PC-3 (cell line): Measurements from ENCODE around the gene LAMA5. TPM values are rescaled to one million over a fixed set of nuclear protein-coding genes. Genes with fewer than 3 reads are reported as not detected.

Experiments used
- ATAC-seq: fragments of 200-7000 bp; cut with Tn5 transposase; 2 replicates; pipeline ENCODE4 v1.9.1; 2020; ENCODE audit warnings: mild to moderate bottlenecking, moderate library complexity
- BruUV-seq: library from RNA; stranded (reverse); fragments of 400-500 nt; replicated peaks from 2 replicates; lab custom pipeline; 2021; lab: Mats Ljungman, UMichigan
- CTCF ChIA-PET: fragments of 300-600 bp; sonication (Branson Sonifier 250); formaldehyde crosslinking; loops from one replicate; lab custom pipeline; 2022; ENCODE audit warnings: antibody characterized with exemption; lab: Charles Lee
- POLR2A ChIA-PET: fragments of 300-600 bp; sonication (Branson Sonifier 250); formaldehyde crosslinking; loops from one replicate; lab custom pipeline; 2022; ENCODE audit warnings: antibody characterized with exemption; ENCODE audit not compliant: unreplicated experiment; lab: Charles Lee
- DNase-seq: peaks from one replicate; pipeline ENCODE4 v3.0.0-alpha.2; 2015
- H2AFZ ChIP-seq: fragments of 300-600 bp; sonication (generic); 2 replicates; pipeline ENCODE4 v1.6.0; 2016; ENCODE audit warnings: antibody characterized with exemption, low read length
- H3F3A ChIP-seq: fragments of 300-600 bp; sonication (generic); one replicate; pipeline ENCODE4 v1.6.0; 2017; ENCODE audit warnings: antibody characterized with exemption, low read length, control low read depth, mild to moderate bottlenecking; ENCODE audit not compliant: unreplicated experiment
- H3K27ac ChIP-seq: fragments of 300-600 bp; sonication (generic); 2 replicates; pipeline ENCODE4 v1.5.1; 2016; ENCODE audit warnings: mild to moderate bottlenecking, low read length
- H3K27me3 ChIP-seq: fragments of 300-600 bp; sonication (generic); 2 replicates; pipeline ENCODE4 v1.6.1; 2016; ENCODE audit warnings: low read length, mixed read lengths
- H3K36me3 ChIP-seq: fragments of 300-600 bp; sonication (generic); 2 replicates; pipeline ENCODE4 v1.6.1; 2016; ENCODE audit warnings: low read depth, mixed run types, low read length, mixed read lengths
- H3K4me1 ChIP-seq: fragments of 300-600 bp; sonication (generic); 2 replicates; pipeline ENCODE4 v1.5.1; 2016; ENCODE audit warnings: low read length; ENCODE audit not compliant: insufficient read depth
- H3K4me2 ChIP-seq: fragments of 300-600 bp; sonication (generic); 2 replicates; pipeline ENCODE4 v1.6.0; 2016; ENCODE audit warnings: low read length
- H3K4me3 ChIP-seq: fragments of 300-600 bp; sonication (generic); 2 replicates; pipeline ENCODE4 v1.5.1; 2016; ENCODE audit warnings: mild to moderate bottlenecking, low read length, mixed read lengths
- H3K79me2 ChIP-seq: fragments of 300-600 bp; sonication (generic); 2 replicates; pipeline ENCODE4 v1.6.1; 2017; ENCODE audit warnings: low read length, mixed read lengths
- H3K9ac ChIP-seq: fragments of 300-600 bp; sonication (generic); 2 replicates; pipeline ENCODE4 v1.6.0; 2016; ENCODE audit warnings: mild to moderate bottlenecking, low read length
- H3K9me2 ChIP-seq: fragments of 300-600 bp; sonication (generic); replicated peaks from 2 replicates; pipeline ENCODE4 v1.6.1; 2016; ENCODE audit warnings: mixed run types, low read length, mixed read lengths
- H3K9me3 ChIP-seq: fragments of 300-600 bp; sonication (generic); 2 replicates; pipeline ENCODE4 v1.6.1; 2016; ENCODE audit warnings: low read length, mixed read lengths
- H4K20me1 ChIP-seq: fragments of 300-600 bp; sonication (generic); 2 replicates; pipeline ENCODE4 v1.6.1; 2016; ENCODE audit warnings: low read length, mixed read lengths
- EZH2 ChIP-seq: fragments of 300-600 bp; sonication (generic); IDR thresholded peaks from one replicate; pipeline ENCODE4 v1.6.1; 2017; ENCODE audit warnings: antibody characterized with exemption, mild to moderate bottlenecking, low read length; ENCODE audit not compliant: unreplicated experiment
- EZH2phosphoT487 ChIP-seq: fragments of 300-600 bp; sonication (generic); IDR thresholded peaks from 2 replicates; pipeline ENCODE4 v1.6.1; 2018; ENCODE audit warnings: mild to moderate bottlenecking, antibody characterized with exemption, low read length, borderline replicate concordance
- intact Hi-C: fragments of 100-400 bp; cut with micrococcal nuclease; formaldehyde crosslinking; loops from 2 replicates; pipeline ENCODE4 v1.9.0; 2023
- total RNA-seq: library from RNA; depleted of rRNA; stranded (reverse); fragments of >200 nt; gene quantifications from 2 replicates; pipeline ENCODE4 v1.2.3, GENCODE V29; 2014
- TF ChIP-seq, protein P1 (sequence below): fragments of 300-600 bp; sonication (generic); conservative IDR thresholded peaks from 2 replicates; pipeline ENCODE4 v1.5.1; 2017; ENCODE audit warnings: antibody characterized with exemption, low read depth, mild to moderate bottlenecking, low read length

LAMA5 gene
- total RNA-seq, 1 experiment from 2014 or later: 196 TPM

DNA sequence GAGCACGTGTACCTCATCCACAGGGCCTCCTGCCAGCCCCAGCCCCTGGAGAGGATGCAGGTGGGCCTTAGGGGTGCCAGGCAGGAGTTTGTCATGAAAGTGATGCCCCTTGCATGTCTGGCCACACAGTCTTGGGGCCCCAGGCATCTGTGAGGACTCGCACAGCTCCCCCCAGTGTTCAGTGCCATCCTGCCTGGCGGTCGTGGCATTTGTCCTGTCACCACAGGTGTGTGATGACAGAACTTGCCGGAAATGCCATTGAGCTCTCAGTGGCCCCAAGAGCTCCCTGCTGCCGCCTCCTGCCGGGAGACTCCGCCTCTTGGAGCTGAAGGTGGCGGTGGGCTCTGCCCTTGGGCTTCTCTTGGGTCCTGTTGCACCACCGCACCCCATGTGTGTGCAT is 94.9 kb downstream of the LAMA5 start:
- DNase-seq: no peak
- Histone ChIP-seq H3F3A (no peaks in the 10 kb centered on the region), H3K9me3 (no peaks in the 10 kb centered on the region), H2AFZ (no peak overlapping the region), H3K9me2 (no peaks in the 10 kb centered on the region), H3K4me3 (no peak overlapping the region), H3K27me3 (no peaks in the 10 kb centered on the region), H3K79me2 (no peaks in the 10 kb centered on the region), H3K9ac (no peak overlapping the region), H3K36me3 (peaks cover 13% of the 10 kb centered on the region; the same call in 1 of the 2 replicates), H3K27ac (no peak overlapping the region), H3K4me1 (no peaks in the 10 kb centered on the region), H4K20me1 (no peaks in the 10 kb centered on the region), H3K4me2 (no peak overlapping the region)
- BruUV-seq: no TSS peak
- ChIA-PET CTCF (interaction anchor here (1.0 kb wide), 1 partner anchor 103 kb away, joined by 7 read pairs; no protein-coding TSS in a partner anchor), POLR2A (no interaction called here)
- TF ChIP-seq EZH2phosphoT487: no peak
- TF ChIP-seq, protein P1, sequence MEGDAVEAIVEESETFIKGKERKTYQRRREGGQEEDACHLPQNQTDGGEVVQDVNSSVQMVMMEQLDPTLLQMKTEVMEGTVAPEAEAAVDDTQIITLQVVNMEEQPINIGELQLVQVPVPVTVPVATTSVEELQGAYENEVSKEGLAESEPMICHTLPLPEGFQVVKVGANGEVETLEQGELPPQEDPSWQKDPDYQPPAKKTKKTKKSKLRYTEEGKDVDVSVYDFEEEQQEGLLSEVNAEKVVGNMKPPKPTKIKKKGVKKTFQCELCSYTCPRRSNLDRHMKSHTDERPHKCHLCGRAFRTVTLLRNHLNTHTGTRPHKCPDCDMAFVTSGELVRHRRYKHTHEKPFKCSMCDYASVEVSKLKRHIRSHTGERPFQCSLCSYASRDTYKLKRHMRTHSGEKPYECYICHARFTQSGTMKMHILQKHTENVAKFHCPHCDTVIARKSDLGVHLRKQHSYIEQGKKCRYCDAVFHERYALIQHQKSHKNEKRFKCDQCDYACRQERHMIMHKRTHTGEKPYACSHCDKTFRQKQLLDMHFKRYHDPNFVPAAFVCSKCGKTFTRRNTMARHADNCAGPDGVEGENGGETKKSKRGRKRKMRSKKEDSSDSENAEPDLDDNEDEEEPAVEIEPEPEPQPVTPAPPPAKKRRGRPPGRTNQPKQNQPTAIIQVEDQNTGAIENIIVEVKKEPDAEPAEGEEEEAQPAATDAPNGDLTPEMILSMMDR: no peak; the same call in 1 of the 2 replicates
- TF ChIP-seq EZH2: no peak
- no peak for ATAC-seq
- intact Hi-C loops: no loop called here

DNA sequence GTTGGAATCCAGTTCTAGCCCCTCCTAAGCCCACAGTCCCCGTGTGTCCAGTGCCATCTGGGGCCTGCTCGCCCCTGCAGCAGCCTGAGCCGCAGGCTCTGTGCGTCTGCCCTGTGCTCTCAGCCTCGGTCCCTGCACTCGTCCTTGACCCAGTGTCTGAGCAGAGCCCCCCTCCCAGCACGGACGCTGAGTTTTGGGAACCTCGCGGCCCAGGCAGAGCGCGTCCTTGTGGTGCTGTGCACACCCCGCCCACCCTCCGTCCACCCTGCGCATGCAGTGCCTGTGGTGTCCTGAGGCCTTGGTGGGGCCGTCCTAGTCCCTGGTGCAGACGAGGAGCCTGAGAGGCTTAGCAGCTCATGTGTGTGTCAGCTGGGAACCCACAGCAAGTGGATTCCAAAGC is 97.2 kb downstream of the LAMA5 start:
- H3F3A ChIP-seq: no peaks in the 10 kb centered on the region
- BruUV-seq: no TSS peak
- no peak overlapping the region for H3K4me3 ChIP-seq
- H3K9ac ChIP-seq: no peak overlapping the region
- no peaks in the 10 kb centered on the region for H3K9me3 ChIP-seq
- H3K9me2 ChIP-seq: no peaks in the 10 kb centered on the region
- DNase-seq (no peak), ATAC-seq (no peak)
- intact Hi-C loops: no loop called here
- H2AFZ ChIP-seq: no peak overlapping the region
- POLR2A ChIA-PET: no interaction called here
- no peaks in the 10 kb centered on the region for H4K20me1 ChIP-seq
- H3K79me2 ChIP-seq: no peaks in the 10 kb centered on the region
- no peak for TF ChIP-seq EZH2
- TF ChIP-seq EZH2phosphoT487: no peak
- TF ChIP-seq, protein P1: no peak
- H3K27ac ChIP-seq: no peak overlapping the region
- H3K4me1 ChIP-seq: no peaks in the 10 kb centered on the region
- CTCF ChIA-PET: no interaction called here
- no peaks in the 10 kb centered on the region for H3K27me3 ChIP-seq
- H3K4me2 ChIP-seq: no peak overlapping the region
- peaks cover 33% of the 10 kb centered on the region for H3K36me3 ChIP-seq

DNA sequence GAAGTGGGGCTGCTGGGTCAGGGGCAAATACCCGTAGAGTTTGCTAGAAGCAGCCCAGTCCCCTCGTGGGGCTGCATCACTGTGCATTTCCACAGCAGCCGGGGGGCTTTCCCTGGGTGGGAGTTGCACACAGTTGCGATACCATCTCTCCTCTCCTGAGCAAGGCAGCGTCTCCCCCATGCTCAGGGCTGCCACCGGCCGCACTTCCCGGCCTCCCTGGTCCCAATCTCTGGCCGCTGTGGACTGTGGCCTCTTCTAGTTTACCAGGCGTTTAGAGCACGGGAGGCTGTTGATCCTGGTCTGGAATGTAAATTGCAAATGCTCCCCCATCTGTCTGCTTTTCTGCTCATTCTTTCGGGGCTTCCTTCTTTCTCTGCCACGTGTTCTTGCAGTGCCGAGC is 97.7 kb downstream of the LAMA5 start:
- Histone ChIP-seq H3K4me1 (no peaks in the 10 kb centered on the region), H3K27ac (no peak overlapping the region), H3K9me3 (no peaks in the 10 kb centered on the region), H3K9ac (no peak overlapping the region), H3K36me3 (peaks cover 38% of the 10 kb centered on the region), H3K27me3 (no peaks in the 10 kb centered on the region), H3K79me2 (no peaks in the 10 kb centered on the region), H4K20me1 (no peaks in the 10 kb centered on the region), H3K9me2 (no peaks in the 10 kb centered on the region), H3F3A (no peaks in the 10 kb centered on the region), H3K4me2 (no peak overlapping the region), H2AFZ (no peak overlapping the region), H3K4me3 (no peak overlapping the region)
- intact Hi-C loops: no loop called here
- no TSS peak for BruUV-seq
- TF ChIP-seq EZH2phosphoT487: no peak
- TF ChIP-seq, protein P1: no peak
- no peak for TF ChIP-seq EZH2
- no peak for ATAC-seq
- POLR2A ChIA-PET: no interaction called here
- CTCF ChIA-PET: no interaction called here
- no peak for DNase-seq
